ENCODE data around the gene PSENEN.
"Not testable (repeated sequence)": the region's sequence is repeated elsewhere in the genome, so short reads cannot be mapped to it uniquely, and the experiment has no call there.

Gene PSENEN

GRCh38 chr19:35790981-35791813 lies 45.7 kb downstream of the PSENEN start:
- DNase-seq: no peak

DNA sequence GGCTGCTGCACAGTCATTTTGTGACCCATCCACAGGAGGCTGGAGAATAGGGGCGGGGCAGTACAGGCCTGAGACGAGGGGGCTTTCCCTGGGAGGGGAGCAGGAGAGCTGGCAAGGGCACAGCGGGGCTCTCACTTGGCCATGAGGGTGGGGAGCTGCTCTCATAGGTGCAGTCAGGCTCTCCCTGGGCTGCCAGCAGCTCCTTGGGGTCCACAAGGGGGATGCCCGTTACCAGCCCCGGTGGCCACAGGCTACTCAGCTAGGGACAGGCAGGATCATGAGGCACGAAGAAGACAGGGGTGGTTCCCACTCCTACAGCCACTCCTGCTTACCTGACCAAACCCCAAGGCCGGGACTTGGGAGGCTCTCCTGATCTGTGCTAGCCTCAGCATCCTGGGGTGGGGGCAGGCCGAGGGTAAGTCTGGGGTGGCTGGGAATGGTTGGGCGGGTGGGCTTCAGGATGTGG lies 46.4 kb downstream of the PSENEN start:
- DNase-seq: no peak

GRCh38 chr19:35792312-35792711 lies 46.9 kb downstream of the PSENEN start:
- no peak for DNase-seq

- DNase-seq: no peak
Measured at GRCh38 chr19:35792888-35793287, 47.4 kb downstream of the PSENEN start.

- DNase-seq: no peak
Measured at GRCh38 chr19:35793381-35794165, 48.1 kb downstream of the PSENEN start.

- DNase-seq: not testable (repeated sequence)
Measured at GRCh38 chr19:35795564-35795963, 50.1 kb downstream of the PSENEN start.

Data from inflammatory macrophage treated with lipopolysaccharide for 4 hours (primary cell).